Hepatocyte (in vitro differentiated cells): ENCODE measurements around the gene TEX101. TPM values are rescaled to one million over a fixed set of nuclear protein-coding genes. Genes with fewer than 3 reads are reported as not detected.

Source experiments
- DNase-seq: peaks from one replicate; pipeline ENCODE4 v3.0.0-alpha.2; 2016; ENCODE audit warnings: low spot score
- H2AFZ ChIP-seq: fragments of 200-600 bp; sonication (generic); 2 replicates; pipeline ENCODE4 v1.6.0; 2016; ENCODE audit warnings: antibody characterized with exemption, mild to moderate bottlenecking
- H3K27ac ChIP-seq: fragments of 200-600 bp; sonication (generic); 2 replicates; pipeline ENCODE4 v1.5.1; 2016; ENCODE audit warnings: mild to moderate bottlenecking
- H3K27me3 ChIP-seq: fragments of 200-600 bp; sonication (generic); 2 replicates; pipeline ENCODE4 v1.6.1; 2016
- H3K36me3 ChIP-seq: fragments of 200-600 bp; sonication (generic); replicated peaks from 2 replicates; pipeline ENCODE4 v1.5.1; 2016; ENCODE audit warnings: low read depth; ENCODE audit not compliant: insufficient read depth
- H3K4me1 ChIP-seq: fragments of 200-600 bp; sonication (generic); 2 replicates; pipeline ENCODE4 v1.5.1; 2016; ENCODE audit warnings: mild to moderate bottlenecking, moderate library complexity; ENCODE audit not compliant: insufficient read depth
- H3K4me2 ChIP-seq: fragments of 200-600 bp; sonication (generic); 2 replicates; pipeline ENCODE4 v1.6.0; 2016
- H3K4me3 ChIP-seq: fragments of 200-600 bp; sonication (generic); 2 replicates; pipeline ENCODE4 v1.5.1; 2016; ENCODE audit warnings: mild to moderate bottlenecking
- H3K79me2 ChIP-seq: fragments of 200-600 bp; sonication (generic); 2 replicates; pipeline ENCODE4 v1.6.0; 2017; ENCODE audit warnings: mild to moderate bottlenecking
- H3K9me2 ChIP-seq: fragments of 200-600 bp; sonication (generic); replicated peaks from 2 replicates; pipeline ENCODE4 v1.6.0; 2017; ENCODE audit warnings: mild to moderate bottlenecking; ENCODE audit not compliant: insufficient read depth
- H3K9me3 ChIP-seq: fragments of 200-600 bp; sonication (generic); 2 replicates; pipeline ENCODE4 v1.5.1; 2016; ENCODE audit warnings: low read depth, mild to moderate bottlenecking
- H4K20me1 ChIP-seq: fragments of 200-600 bp; sonication (generic); 2 replicates; pipeline ENCODE4 v1.6.0; 2016; ENCODE audit warnings: mild to moderate bottlenecking; ENCODE audit not compliant: insufficient read depth, poor library complexity, severe bottlenecking
- EZH2 ChIP-seq: fragments of 200-600 bp; sonication (generic); IDR thresholded peaks from 2 replicates; pipeline ENCODE4 v1.6.1; 2016; ENCODE audit warnings: antibody characterized with exemption, mild to moderate bottlenecking, borderline replicate concordance
- EZH2phosphoT487 ChIP-seq: fragments of 200-600 bp; sonication (generic); IDR thresholded peaks from one replicate; pipeline ENCODE4 v1.6.1; 2018; ENCODE audit warnings: antibody characterized with exemption, mild to moderate bottlenecking, low read depth, moderate library complexity; ENCODE audit not compliant: unreplicated experiment, severe bottlenecking
- WGBS: methylation state at CpG from one replicate; pipeline ENCODE4 v1.1.6; 2016; ENCODE audit warnings: low lambda C conversion rate; ENCODE audit errors: missing lambda C conversion rate; 5-methylcytosine and 5-hydroxymethylcytosine counted together
- polyA plus RNA-seq: library from polyadenylated mRNA; unstranded; fragments of >200 nt; fragmentation: Nextera tagmentation; extraction: Ambion mirVana; gene quantifications from 2 replicates; pipeline ENCODE4 v1.2.1, GENCODE V29; 2016
- total RNA-seq: library from RNA; depleted of rRNA; stranded (reverse); fragments of >200 nt; gene quantifications from 2 replicates; pipeline ENCODE4 v1.2.3, GENCODE V29; 2014
- TF ChIP-seq, protein P1 (sequence below): fragments of 200-600 bp; sonication (generic); IDR thresholded peaks from 2 replicates; pipeline ENCODE4 v1.5.1; 2016; ENCODE audit warnings: antibody characterized with exemption, mild to moderate bottlenecking; ENCODE audit not compliant: poor library complexity

Gene TEX101
- total and polyA plus RNA-seq, 2 experiments from 2014 or later: not detected

DNA sequence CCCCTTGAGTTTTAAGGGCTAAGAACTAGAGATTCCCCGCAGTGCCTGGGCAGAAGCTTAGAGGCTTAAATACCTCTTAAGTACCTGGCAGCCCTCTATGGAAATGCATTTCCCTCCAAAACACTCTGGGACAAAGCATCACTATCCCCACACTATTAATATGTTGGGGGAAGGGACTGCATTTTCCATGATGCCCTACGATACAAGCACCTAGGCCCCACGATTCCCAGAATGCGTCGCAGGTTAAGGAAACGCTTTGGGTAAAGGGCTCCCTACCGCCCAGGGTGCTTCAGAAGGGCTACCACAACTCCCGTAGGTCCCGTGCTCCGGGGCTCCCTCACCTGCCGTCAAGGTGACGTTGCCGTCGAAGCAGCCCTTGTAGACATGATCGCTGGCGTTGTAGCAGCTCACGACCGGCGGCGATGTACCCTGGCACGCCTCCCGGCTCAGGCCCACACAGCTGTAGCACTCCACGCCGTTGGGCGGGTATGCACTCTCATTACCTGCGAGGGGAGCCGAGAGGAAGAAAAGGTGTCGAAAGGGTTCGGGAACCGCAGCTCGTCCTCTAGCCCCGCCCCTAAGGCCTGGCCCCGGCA lies 48.2 kb downstream of the TEX101 start:
- Histone ChIP-seq H3K9me2 (no peaks in the 10 kb centered on the region), H4K20me1 (no peaks in the 10 kb centered on the region), H3K4me2 (peak overlapping the region; percentile 84), H3K27ac (peak overlapping the region; percentile 52), H3K4me1 (no peaks in the 10 kb centered on the region), H2AFZ (peak overlapping the region; percentile 61), H3K27me3 (no peaks in the 10 kb centered on the region), H3K36me3 (no peaks in the 10 kb centered on the region), H3K9me3 (no peaks in the 10 kb centered on the region), H3K79me2 (no peaks in the 10 kb centered on the region), H3K4me3 (peak overlapping the region; percentile 20)
- TF ChIP-seq, protein P1, sequence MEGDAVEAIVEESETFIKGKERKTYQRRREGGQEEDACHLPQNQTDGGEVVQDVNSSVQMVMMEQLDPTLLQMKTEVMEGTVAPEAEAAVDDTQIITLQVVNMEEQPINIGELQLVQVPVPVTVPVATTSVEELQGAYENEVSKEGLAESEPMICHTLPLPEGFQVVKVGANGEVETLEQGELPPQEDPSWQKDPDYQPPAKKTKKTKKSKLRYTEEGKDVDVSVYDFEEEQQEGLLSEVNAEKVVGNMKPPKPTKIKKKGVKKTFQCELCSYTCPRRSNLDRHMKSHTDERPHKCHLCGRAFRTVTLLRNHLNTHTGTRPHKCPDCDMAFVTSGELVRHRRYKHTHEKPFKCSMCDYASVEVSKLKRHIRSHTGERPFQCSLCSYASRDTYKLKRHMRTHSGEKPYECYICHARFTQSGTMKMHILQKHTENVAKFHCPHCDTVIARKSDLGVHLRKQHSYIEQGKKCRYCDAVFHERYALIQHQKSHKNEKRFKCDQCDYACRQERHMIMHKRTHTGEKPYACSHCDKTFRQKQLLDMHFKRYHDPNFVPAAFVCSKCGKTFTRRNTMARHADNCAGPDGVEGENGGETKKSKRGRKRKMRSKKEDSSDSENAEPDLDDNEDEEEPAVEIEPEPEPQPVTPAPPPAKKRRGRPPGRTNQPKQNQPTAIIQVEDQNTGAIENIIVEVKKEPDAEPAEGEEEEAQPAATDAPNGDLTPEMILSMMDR: no peak
- TF ChIP-seq EZH2 (no peak), EZH2phosphoT487 (no peak)
- 9% methylated on average over 26 of the region's 33 CpGs for WGBS
- no peak for DNase-seq

- H3K4me2 ChIP-seq: peak overlapping the region; percentile 84
- TF ChIP-seq, protein P1: no peak
- TF ChIP-seq EZH2phosphoT487: no peak
- TF ChIP-seq EZH2: no peak
- peak overlapping the region; percentile 56 for H3K27ac ChIP-seq
- H4K20me1 ChIP-seq: no peaks in the 10 kb centered on the region
- DNase-seq: peak; percentile 98
- no peaks in the 10 kb centered on the region for H3K9me2 ChIP-seq
- no peaks in the 10 kb centered on the region for H3K9me3 ChIP-seq
- H3K4me3 ChIP-seq: peak overlapping the region; percentile 92
- peak overlapping the region; percentile 94 for H2AFZ ChIP-seq
- WGBS: 1% methylated on average over 41 of the region's 57 CpGs
- no peaks in the 10 kb centered on the region for H3K79me2 ChIP-seq
- no peaks in the 10 kb centered on the region for H3K4me1 ChIP-seq
- H3K27me3 ChIP-seq: no peaks in the 10 kb centered on the region
- H3K36me3 ChIP-seq: no peaks in the 10 kb centered on the region
These were observed 48.9 kb downstream of the TEX101 start for GRCh38 chr19:43463381-43464133.

- peak overlapping the region; percentile 92 for H3K4me3 ChIP-seq
- H2AFZ ChIP-seq: peak overlapping the region; percentile 94
- peak; percentile 83 for DNase-seq
- no peaks in the 10 kb centered on the region for H3K36me3 ChIP-seq
- TF ChIP-seq, protein P1: no peak
- no peak for TF ChIP-seq EZH2phosphoT487
- no peak for TF ChIP-seq EZH2
- H3K27ac ChIP-seq: peak overlapping the region; percentile 56
- no peaks in the 10 kb centered on the region for H3K9me2 ChIP-seq
- peak overlapping the region; percentile 84 for H3K4me2 ChIP-seq
- no peaks in the 10 kb centered on the region for H3K4me1 ChIP-seq
- H4K20me1 ChIP-seq: no peaks in the 10 kb centered on the region
- H3K9me3 ChIP-seq: no peaks in the 10 kb centered on the region
- 20% methylated on average over 33 of the region's 33 CpGs for WGBS
- no peaks in the 10 kb centered on the region for H3K27me3 ChIP-seq
- no peaks in the 10 kb centered on the region for H3K79me2 ChIP-seq
These were observed 49.6 kb downstream of the TEX101 start for GRCh38 chr19:43464134-43464775.
